Measurements from ENCODE around the gene DAPK1. TPM values are rescaled to one million over a fixed set of nuclear protein-coding genes. Genes with fewer than 3 reads are reported as not detected.

Gene DAPK1
- polyA plus RNA-seq, 2 of the 4 experiments (the other 2 are of a cell fraction), result 55.2 to 67.2 TPM

- ATAC-seq, result no peak
- DNase-seq (ENCODE audit: low read depth in 1 of 2, low spot score in 1 of 2), result no peak
- H3K4me2 ChIP-seq, result no peak overlapping the region
- H3K27ac ChIP-seq, result no peak overlapping the region
- no peak for TF ChIP-seq CHD4 (IDR thresholded peaks at IDR 0.05; ENCODE audit: borderline replicate concordance)
- TF ChIP-seq POLR2AphosphoS2 (conservative IDR thresholded peaks at IDR 0.05; ENCODE audit: low read length), result no peak
- no peak for TF ChIP-seq REST (IDR thresholded peaks at IDR 0.05)
- no peak for TF ChIP-seq E2F6 (IDR thresholded peaks at IDR 0.05; ENCODE audit: borderline replicate concordance, low read depth)
- TF ChIP-seq NR3C1 (IDR thresholded peaks at IDR 0.05), result no peak
- no peak for TF ChIP-seq EHF (CRISPR knock-in tag; IDR thresholded peaks at IDR 0.05)
- no peak for TF ChIP-seq ZFP36 (IDR thresholded peaks at IDR 0.05; ENCODE audit: borderline replicate concordance, partially characterized antibody)
- TF ChIP-seq HEYL (CRISPR knock-in tag; IDR thresholded peaks at IDR 0.05), result no peak
- no peak for TF ChIP-seq SREBF2 (IDR thresholded peaks at IDR 0.05)
- no peak for TF ChIP-seq HOXA7 (CRISPR knock-in tag; IDR thresholded peaks at IDR 0.05)
- TF ChIP-seq HDAC2 (IDR thresholded peaks at IDR 0.05), result no peak
- TF ChIP-seq BHLHE40 (IDR thresholded peaks at IDR 0.05; ENCODE audit: low read depth, low read length), result no peak
- no peak for TF ChIP-seq CEBPB (IDR thresholded peaks at IDR 0.05)
- TF ChIP-seq CBX2 (IDR thresholded peaks at IDR 0.05; ENCODE audit: borderline replicate concordance, low read depth), result no peak
- 96% methylated on average over 7 of the region's 7 CpGs for WGBS (ENCODE audit: missing lambda C conversion rate)
- peaks cover 8% of the 10 kb centered on the region for H3K4me1 ChIP-seq
- no peaks in the 10 kb centered on the region for H3K9me3 ChIP-seq
- no peak for FAIRE-seq
- CTCF ChIA-PET, result no interaction called here
- POLR2A ChIA-PET, result no interaction called here
- H3K4me3 ChIP-seq, result no peak overlapping the region
Observed at GRCh38 chr9:87537625-87538024, 40.0 kb downstream of the DAPK1 start.

GRCh38 chr9:87540444-87541105 lies 42.9 kb downstream of the DAPK1 start:
- CTCF ChIA-PET, result interaction anchor here (0.7 kb wide), 2 partner anchors 103 to 159 kb away, joined by 3 to 4 read pairs; no protein-coding TSS in a partner anchor
- Histone ChIP-seq H3K4me3 (no peak overlapping the region), H3K4me1 (peaks cover 18% of the 10 kb centered on the region), H3K9me3 (no peaks in the 10 kb centered on the region), H3K27ac (no peak overlapping the region), H3K4me2 (no peak overlapping the region)
- no peak for TF ChIP-seq HMGXB4 (CRISPR knock-in tag; IDR thresholded peaks at IDR 0.05; ENCODE audit: borderline replicate concordance)
- ATAC-seq (no peak), FAIRE-seq (no peak), DNase-seq (ENCODE audit: low read depth in 1 of 2, low spot score in 1 of 2) (no peak)
- 90% methylated on average over 8 of the region's 8 CpGs for WGBS (ENCODE audit: missing lambda C conversion rate)
- POLR2A ChIA-PET, result no interaction called here

- H3K4me3 ChIP-seq, result no peak overlapping the region
- no peak overlapping the region for H3K4me2 ChIP-seq
- no peak for DNase-seq (ENCODE audit: low read depth in 1 of 2, low spot score in 1 of 2)
- no peak overlapping the region for H3K27ac ChIP-seq
- no peaks in the 10 kb centered on the region for H3K9me3 ChIP-seq
- H3K4me1 ChIP-seq, result peaks cover 22% of the 10 kb centered on the region
- POLR2A ChIA-PET, result no interaction called here
- no peak for ATAC-seq
- FAIRE-seq, result no peak
- CTCF ChIA-PET, result interaction anchor here (1.1 kb wide), 1 partner anchor 119 kb away, joined by 3 read pairs; no protein-coding TSS in a partner anchor
- 68% methylated on average over 2 of the region's 2 CpGs for WGBS (ENCODE audit: missing lambda C conversion rate)
- TF ChIP-seq ESRRA (IDR thresholded peaks at IDR 0.05; ENCODE audit: borderline replicate concordance, low read length) (no peak), PBX3 (IDR thresholded peaks at IDR 0.05) (no peak), NFE2L2 (conservative IDR thresholded peaks at IDR 0.05; ENCODE audit: low read length) (no peak), REST (IDR thresholded peaks at IDR 0.05) (no peak), ELK1 (IDR thresholded peaks at IDR 0.05; ENCODE audit: low read depth, low read length) (no peak), MAZ (IDR thresholded peaks at IDR 0.05; ENCODE audit: borderline replicate concordance, low read depth, low read length) (no peak), HES2 (IDR thresholded peaks at IDR 0.05) (no peak)
Observed at GRCh38 chr9:87541663-87542062, 44.0 kb downstream of the DAPK1 start.

Measured in A549 (cell line).